Testis (tissue), 2 donors: Measurements from ENCODE around the gene PPP1R3F.

Experiments used
- CTCF ChIP-seq, 3 experiments: fragments of 450-650 bp in 2 of 3; fragments of 200-600 bp in 1 of 3; sonication (generic) in 1 of 3; IDR thresholded peaks; one replicate each; pipeline ENCODE4 v1.5.1; 2016 to 2019; ENCODE audit warnings: antibody characterized with exemption in 3 of 3, mild to moderate bottlenecking in 2 of 3, moderate library complexity in 1 of 3
- POLR2A ChIP-seq: fragments of 450-650 bp; IDR thresholded peaks from one replicate; pipeline ENCODE4 v1.6.1; 2017; ENCODE audit warnings: antibody characterized with exemption, mild to moderate bottlenecking, moderate library complexity

DNA sequence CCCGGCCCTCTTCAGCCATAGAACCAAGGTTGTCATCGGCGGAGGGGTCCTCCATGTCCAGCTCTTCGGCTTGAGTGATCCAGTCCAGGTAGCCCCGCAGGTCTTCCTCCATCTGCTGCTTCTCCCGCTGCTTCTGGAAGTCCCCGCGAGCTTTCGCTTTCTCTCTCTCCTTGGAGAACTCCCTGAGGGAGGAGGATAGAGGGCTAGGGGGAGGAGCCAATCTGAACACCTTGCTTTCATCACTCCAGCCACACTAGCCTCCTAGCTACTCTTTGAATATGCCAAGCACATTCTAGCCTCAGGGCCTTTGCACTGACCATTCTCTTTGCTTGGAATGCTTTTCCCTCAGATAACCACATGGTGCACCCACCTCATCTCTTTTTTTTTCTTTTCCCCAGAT lies 42.6 kb upstream of the PPP1R3F start:
- TF ChIP-seq CTCF (IDR thresholded peaks at IDR 0.05) (no peak), POLR2A (no peak)
